ENCODE results near the gene FNDC5.
"Not testable (repeated sequence)": the region's sequence is repeated elsewhere in the genome, so short reads cannot be mapped to it uniquely, and the experiment has no call there.

The FNDC5 gene

GRCh38 chr1:32870615-32871363 is at the start of gene FNDC5:
FNDC5 (minus strand) TSS chr1:32870912.
- no peak for DNase-seq (ENCODE audit: low read depth in 2 of 2)

GRCh38 chr1:32919811-32920733 is 49.4 kb upstream of the FNDC5 start:
- DNase-seq (ENCODE audit: low read depth in 2 of 2) = peak; percentile 47 to 51

- DNase-seq (ENCODE audit: low read depth in 2 of 2) = no peak
Measured at GRCh38 chr1:32918179-32918578, 47.5 kb upstream of the FNDC5 start.

DNA sequence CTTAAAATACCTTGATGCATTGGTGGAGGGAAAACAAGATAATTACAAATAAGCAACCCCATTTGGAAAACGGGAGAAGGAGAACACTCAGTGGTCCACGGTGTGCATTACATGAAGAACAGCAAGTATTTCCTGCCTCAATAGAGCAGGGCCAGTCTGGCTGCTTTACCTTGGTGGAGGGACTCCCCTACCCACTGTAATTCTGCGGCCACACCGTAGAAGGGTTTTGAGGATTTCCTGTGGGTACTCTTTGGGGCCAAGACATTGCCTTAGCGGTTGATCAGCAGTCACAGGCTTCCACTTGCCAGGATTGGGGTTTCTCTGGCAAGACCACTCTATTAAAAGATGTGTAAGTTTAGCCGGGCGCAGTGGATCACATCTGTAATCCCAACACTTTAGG is 46.8 kb upstream of the FNDC5 start:
- DNase-seq (ENCODE audit: low read depth in 2 of 2) = no peak

- DNase-seq (ENCODE audit: low read depth in 2 of 2) = no peak
Measured at GRCh38 chr1:32915766-32916706, 45.3 kb upstream of the FNDC5 start.

GRCh38 chr1:32910319-32910718 is 39.6 kb upstream of the FNDC5 start:
- no peak for DNase-seq (ENCODE audit: low read depth in 2 of 2)

GRCh38 chr1:32907435-32907834 is 36.7 kb upstream of the FNDC5 start:
- DNase-seq (ENCODE audit: low read depth in 2 of 2) = no peak

DNA sequence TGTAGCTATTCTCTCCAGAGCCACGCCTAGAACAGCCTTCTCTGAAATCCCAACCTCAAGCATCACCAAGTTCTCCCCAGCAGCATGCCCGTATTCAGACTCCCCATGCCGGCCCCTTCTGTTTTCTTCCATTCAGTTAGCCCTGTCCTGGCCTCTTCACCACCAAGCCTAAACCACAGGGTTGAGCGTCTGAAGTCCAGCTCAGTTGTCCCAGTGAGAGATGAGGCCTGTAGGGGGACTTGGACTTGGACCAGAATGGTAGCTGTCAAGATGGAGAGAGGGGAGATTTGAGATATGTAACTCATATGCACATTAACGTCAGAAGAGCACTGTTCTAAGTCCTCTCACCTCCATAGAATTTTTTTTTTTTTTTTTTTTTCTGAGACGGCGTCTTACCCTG is 35.9 kb upstream of the FNDC5 start:
- DNase-seq (ENCODE audit: low read depth in 2 of 2) = no peak

- not testable (repeated sequence) for DNase-seq (ENCODE audit: low read depth in 2 of 2)
Measured at GRCh38 chr1:32905588-32905987, 34.9 kb upstream of the FNDC5 start.

- DNase-seq (ENCODE audit: low read depth in 2 of 2) = no peak
Measured at GRCh38 chr1:32904797-32905196, 34.1 kb upstream of the FNDC5 start.

- no peak for DNase-seq (ENCODE audit: low read depth in 2 of 2)
Measured at GRCh38 chr1:32903991-32904785, 33.5 kb upstream of the FNDC5 start.

GRCh38 chr1:32902535-32902920 is 31.8 kb upstream of the FNDC5 start:
- DNase-seq (ENCODE audit: low read depth in 2 of 2) = no peak

DNA sequence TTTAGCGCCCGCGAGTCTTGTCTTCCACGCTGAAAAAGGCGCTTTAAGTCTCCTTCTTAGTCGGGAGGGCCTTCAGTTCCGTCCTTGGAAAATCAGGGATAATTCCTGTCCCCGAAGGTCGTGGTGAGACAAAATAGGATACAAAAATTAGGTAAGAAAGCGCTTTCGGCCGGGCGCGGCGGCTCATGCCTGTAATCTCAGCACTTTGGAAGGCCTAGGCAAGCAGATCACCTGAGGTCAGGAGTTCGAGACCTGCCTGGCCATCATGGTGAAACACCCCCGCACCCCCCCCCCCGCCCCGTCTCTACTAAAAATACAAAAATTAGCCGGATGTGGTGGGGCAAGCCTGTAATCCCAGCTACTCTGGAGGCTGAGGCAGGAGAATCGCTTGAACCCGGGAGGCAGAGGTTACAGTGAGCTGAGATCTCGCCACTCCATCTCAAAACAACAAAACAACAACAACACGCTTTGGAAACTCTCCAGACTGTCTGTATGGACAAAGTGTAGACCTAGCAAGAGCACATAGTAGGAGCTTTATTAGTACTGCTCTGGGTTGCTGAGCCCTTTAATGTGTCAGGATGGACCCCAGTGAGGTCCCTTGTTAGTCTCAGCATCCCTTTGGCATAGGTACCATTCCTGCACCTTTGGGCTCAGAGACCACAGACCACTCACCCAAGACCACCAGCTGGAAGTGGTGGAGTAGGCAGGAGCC is 31.3 kb upstream of the FNDC5 start:
- DNase-seq (ENCODE audit: low read depth in 2 of 2) = no peak

DNA sequence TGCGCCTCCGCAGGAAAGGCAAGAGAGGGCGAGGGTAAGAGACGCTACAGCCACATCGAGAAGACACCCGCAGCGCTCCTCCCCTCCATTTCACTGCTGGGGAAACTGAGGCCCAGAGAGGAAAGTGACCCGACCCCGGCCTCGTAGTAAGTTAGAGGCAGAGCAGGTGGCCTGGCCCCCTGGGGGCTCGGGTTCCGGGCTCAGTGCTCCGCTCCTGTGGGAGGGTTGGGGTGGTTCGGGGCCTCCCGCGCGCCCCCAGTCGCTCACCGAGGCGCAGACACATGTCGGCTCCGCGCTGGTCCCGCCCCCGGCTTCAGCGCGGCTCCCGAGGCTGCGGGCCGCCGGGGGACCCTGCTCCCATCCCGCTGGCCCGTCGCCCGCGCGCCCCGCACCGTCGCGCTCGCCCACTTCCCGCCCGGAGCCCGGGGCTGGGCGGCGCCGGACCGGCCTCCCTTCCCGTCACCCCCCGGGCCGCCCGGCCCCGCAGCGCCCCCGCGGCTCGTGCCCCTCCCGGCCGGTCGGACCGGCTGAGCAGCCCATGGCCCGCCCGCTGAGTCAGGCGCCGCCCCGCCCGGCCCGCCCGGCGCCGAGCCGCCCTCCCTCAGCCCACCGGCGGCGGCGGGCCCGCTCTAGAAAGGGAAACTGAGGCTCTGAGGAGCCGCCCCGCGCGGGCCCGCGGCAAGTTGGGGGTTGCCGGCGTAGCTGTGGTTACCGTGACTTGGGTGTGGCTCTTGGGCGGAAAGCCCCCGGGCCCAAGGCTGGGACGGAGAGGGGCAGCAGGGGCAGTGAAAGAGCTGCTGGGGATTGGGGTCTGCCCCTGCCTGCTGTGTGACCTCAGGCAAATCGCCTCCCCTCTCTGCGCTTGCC is 30.5 kb upstream of the FNDC5 start, which contains the start of gene TMEM54:
TSS of gene TMEM54 (minus strand) at position 434 of the 867 bp plus-strand sequence. CDS start at position 283, 151 bp downstream.
- DNase-seq (ENCODE audit: low read depth in 2 of 2) = no peak

GRCh38 chr1:32900371-32900955 is 29.8 kb upstream of the FNDC5 start:
- no peak for DNase-seq (ENCODE audit: low read depth in 2 of 2)

- no peak for DNase-seq (ENCODE audit: low read depth in 2 of 2)
Measured at GRCh38 chr1:32899586-32900296, 29.0 kb upstream of the FNDC5 start.

DNA sequence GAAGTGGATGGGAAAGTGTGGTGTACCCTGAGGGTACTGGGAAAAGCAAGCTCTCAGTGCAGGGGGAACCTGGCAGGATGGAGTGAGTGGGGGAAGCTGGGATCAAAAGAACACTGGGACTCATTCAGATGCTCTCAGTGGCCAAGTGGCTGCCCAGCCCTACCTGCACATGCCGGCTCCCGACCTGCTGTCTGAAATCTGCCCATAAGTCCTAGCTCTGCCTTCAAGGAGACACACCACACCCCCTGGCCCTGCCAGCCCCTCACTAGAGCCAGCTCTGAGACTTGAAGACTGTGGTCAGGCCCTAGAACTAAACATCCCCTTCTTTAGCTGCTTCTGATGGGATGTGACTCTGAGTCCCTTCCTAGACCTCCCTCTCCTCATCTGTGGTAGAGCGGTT is 28.2 kb upstream of the FNDC5 start:
- DNase-seq (ENCODE audit: low read depth in 2 of 2) = no peak

GRCh38 chr1:32898056-32898455 is 27.3 kb upstream of the FNDC5 start:
- DNase-seq (ENCODE audit: low read depth in 2 of 2) = no peak

Data from fibroblast of skin of left biceps (primary cell).